Smooth muscle cell (in vitro differentiated cells): ENCODE results near the gene DCTN2. TPM values are rescaled to one million over a fixed set of nuclear protein-coding genes. Genes with fewer than 3 reads are reported as not detected.
"Not testable (repeated sequence)": the region's sequence is repeated elsewhere in the genome, so short reads cannot be mapped to it uniquely, and the experiment has no call there.

Experiments used
- DNase-seq: peaks from one replicate; lab custom pipeline; 2025; ENCODE audit not compliant: unreplicated experiment; lab: John Stamatoyannopoulos, UW
- H2AFZ ChIP-seq: fragments of 200-600 bp; sonication (generic); 2 replicates; pipeline ENCODE4 v1.6.0; 2016; ENCODE audit warnings: antibody characterized with exemption, low read depth, mild to moderate bottlenecking
- H3F3A ChIP-seq: fragments of 200-600 bp; sonication (generic); 2 replicates; pipeline ENCODE4 v1.6.0; 2017; ENCODE audit warnings: antibody characterized with exemption, low read depth
- H3K27ac ChIP-seq: fragments of 200-600 bp; sonication (generic); 2 replicates; pipeline ENCODE4 v1.5.1; 2016; ENCODE audit warnings: low read depth, mild to moderate bottlenecking
- H3K27me3 ChIP-seq: fragments of 200-600 bp; sonication (generic); 2 replicates; pipeline ENCODE4 v1.6.1; 2016; ENCODE audit warnings: low read depth, mild to moderate bottlenecking
- H3K36me3 ChIP-seq: fragments of 200-600 bp; sonication (generic); 2 replicates; pipeline ENCODE4 v1.5.1; 2016; ENCODE audit warnings: low read depth
- H3K4me1 ChIP-seq: fragments of 200-600 bp; sonication (generic); 2 replicates; pipeline ENCODE4 v1.5.1; 2016; ENCODE audit warnings: low read depth
- H3K4me2 ChIP-seq: fragments of 200-600 bp; sonication (generic); 2 replicates; pipeline ENCODE4 v1.6.0; 2016; ENCODE audit warnings: mild to moderate bottlenecking
- H3K4me3 ChIP-seq: fragments of 200-600 bp; sonication (generic); 2 replicates; pipeline ENCODE4 v1.5.1; 2016; ENCODE audit warnings: mild to moderate bottlenecking
- H3K79me2 ChIP-seq: fragments of 200-600 bp; sonication (generic); 2 replicates; pipeline ENCODE4 v1.6.0; 2016; ENCODE audit warnings: low read depth, mild to moderate bottlenecking
- H3K9ac ChIP-seq: fragments of 200-600 bp; sonication (generic); 2 replicates; pipeline ENCODE4 v1.6.0; 2016; ENCODE audit warnings: low read depth
- H3K9me3 ChIP-seq: fragments of 200-600 bp; sonication (generic); replicated peaks from 2 replicates; pipeline ENCODE4 v1.5.1; 2016; ENCODE audit warnings: low read depth
- H4K20me1 ChIP-seq: fragments of 200-600 bp; sonication (generic); 2 replicates; pipeline ENCODE4 v1.6.0; 2016; ENCODE audit warnings: low read depth
- CTCF ChIP-seq: fragments of 200-600 bp; sonication (generic); IDR thresholded peaks from 2 replicates; pipeline ENCODE4 v1.5.1; 2017; ENCODE audit warnings: borderline replicate concordance, mild to moderate bottlenecking, antibody characterized with exemption; ENCODE audit not compliant: insufficient read depth, poor library complexity, severe bottlenecking
- WGBS: methylation state at CpG from one replicate; pipeline ENCODE4 v1.1.7; 2016; ENCODE audit warnings: low lambda C conversion rate; 5-methylcytosine and 5-hydroxymethylcytosine counted together
- polyA plus RNA-seq: library from polyadenylated mRNA; unstranded; fragments of >200 nt; fragmentation: Nextera tagmentation; extraction: Ambion mirVana; gene quantifications from 2 replicates; pipeline ENCODE4 v1.2.1, GENCODE V29; 2016
- total RNA-seq: library from RNA; depleted of rRNA; stranded (reverse); fragments of >200 nt; gene quantifications from 2 replicates; pipeline ENCODE4 v1.2.3, GENCODE V29; 2014

Gene DCTN2
- total and polyA plus RNA-seq, 2 experiments from 2014 or later, result 107 to 119 TPM

GRCh38 chr12:57591782-57592325 is 44.9 kb upstream of the DCTN2 start:
- no peaks in the 10 kb centered on the region for H3K9me3 ChIP-seq
- peaks cover 11% of the 10 kb centered on the region for H3K4me1 ChIP-seq
- peak overlapping the region; percentile 59 for H3K9ac ChIP-seq
- H3F3A ChIP-seq, result no peaks in the 10 kb centered on the region
- H3K27me3 ChIP-seq, result peaks cover 10% of the 10 kb centered on the region
- peaks cover 8% of the 10 kb centered on the region for H3K79me2 ChIP-seq
- H3K4me2 ChIP-seq, result peak overlapping the region; percentile 96
- TF ChIP-seq CTCF, result no peak
- DNase-seq, result no peak
- peak overlapping the region; percentile 98 for H2AFZ ChIP-seq
- 40% methylated on average over 10 of the region's 10 CpGs for WGBS
- no peak overlapping the region for H3K27ac ChIP-seq
- H3K36me3 ChIP-seq, result no peaks in the 10 kb centered on the region
- H3K4me3 ChIP-seq, result peak overlapping the region; percentile 88
- peaks cover 22% of the 10 kb centered on the region for H4K20me1 ChIP-seq

- peak; percentile 15 for DNase-seq
- peak within 1 kb of the TSS; percentile 59 for H3K9ac ChIP-seq
Measured at GRCh38 chr12:57590864-57591781, 44.1 kb upstream of the DCTN2 start, which contains the start of gene PIP4K2C. TSS of gene PIP4K2C (plus strand) at chr12:57591192. CDS start at chr12:57591290, 98 bp downstream.

GRCh38 chr12:57590479-57590863 is 43.5 kb upstream of the DCTN2 start:
- peaks cover 11% of the 10 kb centered on the region for H3K4me1 ChIP-seq
- no peak for TF ChIP-seq CTCF
- H4K20me1 ChIP-seq, result peaks cover 22% of the 10 kb centered on the region
- peaks cover 10% of the 10 kb centered on the region for H3K27me3 ChIP-seq
- H3K4me3 ChIP-seq, result peak overlapping the region; percentile 88
- H2AFZ ChIP-seq, result peak overlapping the region; percentile 98
- peak overlapping the region; percentile 59 for H3K9ac ChIP-seq
- WGBS, result 34% methylated on average over 2 of the region's 2 CpGs
- peak overlapping the region; percentile 96 for H3K4me2 ChIP-seq
- no peak overlapping the region for H3K27ac ChIP-seq
- no peak for DNase-seq
- H3F3A ChIP-seq, result no peaks in the 10 kb centered on the region
- H3K9me3 ChIP-seq, result no peaks in the 10 kb centered on the region
- peaks cover 8% of the 10 kb centered on the region for H3K79me2 ChIP-seq
- no peaks in the 10 kb centered on the region for H3K36me3 ChIP-seq

More at GRCh38 chr12:57590864-57591781, 44.1 kb upstream of the DCTN2 start, which contains the start of gene PIP4K2C:
- H3K27me3 ChIP-seq, result peaks cover 10% of the 10 kb centered on the region
- no peak for TF ChIP-seq CTCF
- H3K27ac ChIP-seq, result no peak within 1 kb of the TSS
- no peaks in the 10 kb centered on the region for H3K9me3 ChIP-seq
- peaks cover 11% of the 10 kb centered on the region for H3K4me1 ChIP-seq
- no peaks in the 10 kb centered on the region for H3K36me3 ChIP-seq
- peak within 1 kb of the TSS; percentile 96 for H3K4me2 ChIP-seq
- WGBS, result 2% methylated on average over 69 of the region's 69 CpGs
- peaks cover 22% of the 10 kb centered on the region for H4K20me1 ChIP-seq
- H3K4me3 ChIP-seq, result peak within 1 kb of the TSS; percentile 88
- peaks cover 8% of the 10 kb centered on the region for H3K79me2 ChIP-seq
- H3F3A ChIP-seq, result no peaks in the 10 kb centered on the region
- peak within 1 kb of the TSS; percentile 98 for H2AFZ ChIP-seq

- H3K4me2 ChIP-seq, H3K4me3 ChIP-seq, H3K9ac ChIP-seq, H3K36me3 ChIP-seq, H2AFZ ChIP-seq, H3F3A ChIP-seq, DNase-seq, H3K79me2 ChIP-seq, H3K27ac ChIP-seq, H3K9me3 ChIP-seq: not testable (repeated sequence)
- Histone ChIP-seq H3K27me3 (peaks cover 17% of the 10 kb centered on the region), H3K4me1 (peaks cover 11% of the 10 kb centered on the region), H4K20me1 (peaks cover 18% of the 10 kb centered on the region)
- WGBS, result 97% methylated on average over 15 of the region's 15 CpGs
Measured at GRCh38 chr12:57588951-57589610, 42.1 kb upstream of the DCTN2 start.
